GM21723 (cell line): ENCODE measurements around the gene LBH.

Experiments used
- ATAC-seq: cut with Tn5 transposase; IDR thresholded peaks from one replicate; pipeline ENCODE4 v1.9.1; 2021; ENCODE audit warnings: mild to moderate bottlenecking, moderate library complexity; ENCODE audit not compliant: unreplicated experiment

The LBH gene

DNA sequence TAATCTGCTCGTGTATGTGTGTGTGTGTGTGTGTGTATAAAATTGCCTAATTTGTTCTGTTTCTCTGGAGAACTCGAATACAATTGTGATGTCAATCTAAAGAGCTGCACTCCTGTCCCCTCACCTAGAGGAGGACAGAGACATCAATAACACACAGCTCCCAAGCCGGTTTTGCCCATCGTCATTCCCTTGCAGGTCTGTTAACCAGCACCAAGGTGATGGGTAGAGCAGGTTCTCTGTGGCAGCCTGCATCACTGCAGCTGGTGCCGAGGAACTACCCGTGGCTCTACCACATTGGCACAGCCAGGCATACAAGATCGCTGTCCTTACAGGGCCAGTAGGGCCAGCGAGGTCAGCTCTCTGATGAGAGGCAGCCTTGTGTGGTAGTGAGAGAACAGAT, 41.0 kb downstream of the LBH start:
- no peak for ATAC-seq

DNA sequence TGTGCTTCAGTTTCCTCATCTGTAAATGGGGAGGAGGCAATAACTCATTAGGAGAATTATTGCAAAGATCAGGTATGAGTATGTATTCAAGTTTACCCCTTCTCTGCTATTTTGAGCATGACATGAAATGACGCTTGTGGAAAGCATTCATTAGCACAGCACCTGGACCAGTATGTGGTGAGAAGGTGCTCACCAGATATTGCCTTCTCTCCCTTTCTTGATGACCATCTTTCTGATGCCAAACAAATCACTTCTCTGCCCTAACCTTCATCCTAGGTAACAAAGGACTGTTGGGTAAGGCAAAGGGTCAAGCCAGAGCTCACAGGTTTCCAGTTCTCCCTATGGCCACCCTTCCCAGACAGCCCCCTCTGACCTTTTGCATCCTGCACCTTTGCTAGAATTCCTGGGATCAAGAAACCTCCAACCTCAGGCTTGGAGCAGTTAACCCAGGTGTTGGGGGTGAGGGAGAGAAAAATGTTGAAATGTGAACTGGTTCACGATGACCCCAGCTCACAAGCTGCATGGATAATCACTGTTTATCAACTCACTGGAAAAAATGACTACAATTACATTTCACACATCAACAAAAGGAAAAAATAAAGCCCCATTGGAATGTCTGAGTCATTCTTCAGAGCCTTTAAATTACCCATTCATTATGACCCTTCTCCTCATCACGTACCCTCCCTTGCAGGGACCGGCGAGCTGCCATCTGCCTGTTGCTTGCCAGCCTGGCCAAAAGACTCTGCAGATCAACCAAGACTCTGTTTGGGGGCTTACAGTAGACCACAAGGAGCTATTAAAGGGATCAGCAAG, 41.6 kb downstream of the LBH start:
- ATAC-seq: no peak

DNA sequence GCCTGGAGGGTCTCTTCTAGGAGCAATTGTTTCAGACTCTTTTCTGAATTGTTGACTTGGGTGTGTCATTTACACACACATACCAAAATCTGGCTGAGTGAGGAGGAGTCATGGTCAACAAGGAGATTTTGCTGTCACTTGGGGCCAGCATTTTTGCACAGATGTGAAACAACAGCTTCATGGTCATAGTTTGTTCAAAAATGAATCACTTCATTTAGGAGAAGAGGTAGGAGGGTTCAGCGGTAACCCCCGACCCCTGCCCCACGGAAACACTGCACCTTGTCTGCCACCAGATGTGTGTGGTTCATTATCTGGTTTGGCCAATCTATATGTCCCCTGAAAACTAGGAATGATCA, 42.2 kb downstream of the LBH start:
- no peak for ATAC-seq

- no peak for ATAC-seq
Observed at GRCh38 chr2:30275256-30275655, 43.9 kb downstream of the LBH start.

- no peak for ATAC-seq
Observed at GRCh38 chr2:30276455-30276911, 45.1 kb downstream of the LBH start.

- no peak for ATAC-seq
Observed at GRCh38 chr2:30277582-30277981, 46.2 kb downstream of the LBH start.

GRCh38 chr2:30278419-30278818, 47.1 kb downstream of the LBH start:
- no peak for ATAC-seq

GRCh38 chr2:30280596-30281434, 49.5 kb downstream of the LBH start:
- no peak for ATAC-seq

- ATAC-seq: no peak
Observed at GRCh38 chr2:30282081-30282480, 50.7 kb downstream of the LBH start.

DNA sequence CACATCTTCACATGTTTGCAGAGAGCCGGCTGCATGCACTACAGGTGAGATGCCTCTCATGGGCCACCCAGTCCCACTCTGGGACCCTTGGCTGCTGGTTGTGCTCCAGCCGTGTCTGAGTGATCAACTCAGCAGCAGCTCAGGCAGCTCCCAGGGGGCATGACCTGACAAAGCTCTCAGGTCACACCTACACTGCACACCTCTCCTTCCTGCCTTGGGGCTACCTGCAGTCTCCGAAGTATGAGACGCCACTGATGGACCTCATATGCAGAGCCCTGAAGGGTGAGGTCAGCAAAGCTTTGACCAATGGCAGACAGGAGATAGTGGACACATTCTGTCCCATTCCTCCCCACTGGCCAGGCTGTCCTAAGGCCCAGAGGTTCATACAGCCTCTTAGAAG, 51.4 kb downstream of the LBH start:
- no peak for ATAC-seq

DNA sequence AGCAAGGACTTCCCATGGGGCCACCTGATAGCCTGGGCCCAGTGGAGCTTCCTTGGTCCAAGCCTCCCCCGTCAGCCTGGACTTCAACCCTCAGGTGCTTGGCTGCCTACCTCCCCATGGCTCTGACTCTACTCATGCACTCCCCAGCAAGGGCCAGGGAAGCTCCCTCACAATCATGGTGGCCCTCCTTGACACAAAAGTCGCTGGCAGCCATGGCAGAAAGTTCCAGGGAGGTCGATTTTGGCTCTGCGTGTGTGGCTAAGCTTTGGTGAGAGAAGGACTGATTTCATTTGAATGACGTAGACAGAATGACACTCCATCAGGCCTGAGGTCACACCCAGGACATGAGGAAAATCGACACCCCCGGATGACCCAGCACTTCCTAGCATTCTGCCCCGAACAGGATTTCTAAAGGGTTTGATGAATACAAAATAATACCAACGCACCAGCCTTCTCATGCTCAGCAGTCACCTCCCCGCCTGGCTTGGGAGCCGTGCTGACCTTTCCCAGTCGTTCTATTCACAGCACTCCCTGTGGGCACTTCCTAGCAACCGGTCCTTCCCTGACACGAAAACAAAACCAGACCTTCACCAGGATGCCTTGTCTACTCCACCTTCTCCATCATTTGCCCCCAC, 52.7 kb downstream of the LBH start:
- ATAC-seq: no peak

- no peak for ATAC-seq
Observed at GRCh38 chr2:30285758-30286157, 54.4 kb downstream of the LBH start.

DNA sequence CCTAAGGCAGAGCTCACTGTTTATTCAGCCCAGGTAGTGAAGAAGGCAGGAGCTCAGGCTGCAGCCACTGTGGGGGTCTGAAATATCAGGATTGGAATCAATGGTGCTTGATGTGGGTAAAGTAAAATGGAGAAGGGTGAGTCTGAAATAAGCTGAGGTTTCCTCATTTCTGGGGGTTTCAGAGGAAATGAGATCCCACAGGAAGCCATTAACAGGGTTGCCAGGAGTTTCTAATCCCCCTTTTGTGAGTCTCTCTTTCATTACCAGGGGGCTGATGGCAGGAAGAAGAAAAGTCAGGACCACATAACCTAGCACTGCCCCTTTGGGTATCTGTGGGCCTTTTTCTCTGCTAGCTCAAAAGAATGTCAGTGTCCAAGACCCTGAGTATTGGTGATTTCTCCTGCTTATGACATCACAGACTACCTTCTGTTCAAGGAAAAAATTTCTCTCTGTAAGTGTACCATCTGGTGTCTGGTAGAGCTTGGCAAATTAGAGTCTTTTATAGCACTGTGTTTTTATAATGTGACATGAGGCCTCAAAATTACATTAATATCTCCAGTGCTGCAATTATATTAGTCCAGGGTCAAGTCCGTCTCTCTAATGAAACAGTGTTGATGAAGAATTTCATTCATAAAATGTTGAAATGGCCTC, 56.0 kb downstream of the LBH start:
- ATAC-seq: peak; percentile 12

DNA sequence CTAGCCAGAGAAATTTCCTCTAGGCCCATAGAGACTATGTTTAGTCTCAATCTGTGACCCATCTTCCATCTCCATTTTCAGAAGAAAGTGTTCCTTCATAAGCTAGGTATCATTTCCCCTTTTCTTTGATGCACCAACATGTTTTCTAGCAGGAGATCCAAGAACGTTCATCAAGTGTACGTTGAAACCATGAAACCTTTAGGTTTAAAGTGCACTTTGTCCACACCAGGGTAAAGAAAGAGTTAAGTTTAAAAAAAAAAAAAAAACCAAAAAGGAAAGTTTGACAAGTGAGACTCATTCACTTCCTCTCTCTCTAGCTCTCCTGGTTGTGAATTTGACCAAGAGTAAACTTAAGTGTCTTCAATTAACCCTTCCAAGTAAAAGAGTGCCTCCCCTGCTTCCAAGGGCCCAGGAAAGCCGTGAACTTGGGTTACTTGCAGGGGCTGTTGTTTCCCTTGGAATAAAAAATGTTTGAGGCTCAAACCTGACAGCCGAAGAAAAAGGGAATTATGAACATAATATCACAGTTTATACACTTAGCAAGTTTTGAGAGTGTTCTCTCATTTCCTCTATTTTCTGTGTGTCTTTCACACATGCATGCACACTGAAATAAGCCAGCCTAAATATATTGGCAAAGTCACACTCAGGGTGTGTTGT, 56.7 kb downstream of the LBH start:
- ATAC-seq: peak; percentile 67

DNA sequence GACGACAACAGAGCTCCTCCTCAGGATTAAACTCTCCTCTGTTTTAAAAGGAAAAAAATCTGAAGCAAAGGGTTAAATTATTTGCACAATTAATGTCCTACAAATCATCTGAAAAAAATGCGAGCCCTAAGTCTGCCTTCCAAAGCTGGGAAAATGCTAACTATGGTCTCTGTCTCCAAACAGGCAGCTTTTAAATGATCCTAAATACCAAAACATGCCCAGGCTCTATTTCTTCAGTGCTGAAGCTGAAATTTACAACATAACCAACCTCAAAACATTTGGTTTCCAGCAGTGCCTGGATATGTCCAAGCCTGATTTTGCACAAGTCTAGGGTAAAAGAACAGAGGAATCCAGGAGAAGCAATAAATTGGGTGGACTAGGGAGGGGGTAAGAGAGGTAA, 57.2 kb downstream of the LBH start:
- ATAC-seq: no peak

DNA sequence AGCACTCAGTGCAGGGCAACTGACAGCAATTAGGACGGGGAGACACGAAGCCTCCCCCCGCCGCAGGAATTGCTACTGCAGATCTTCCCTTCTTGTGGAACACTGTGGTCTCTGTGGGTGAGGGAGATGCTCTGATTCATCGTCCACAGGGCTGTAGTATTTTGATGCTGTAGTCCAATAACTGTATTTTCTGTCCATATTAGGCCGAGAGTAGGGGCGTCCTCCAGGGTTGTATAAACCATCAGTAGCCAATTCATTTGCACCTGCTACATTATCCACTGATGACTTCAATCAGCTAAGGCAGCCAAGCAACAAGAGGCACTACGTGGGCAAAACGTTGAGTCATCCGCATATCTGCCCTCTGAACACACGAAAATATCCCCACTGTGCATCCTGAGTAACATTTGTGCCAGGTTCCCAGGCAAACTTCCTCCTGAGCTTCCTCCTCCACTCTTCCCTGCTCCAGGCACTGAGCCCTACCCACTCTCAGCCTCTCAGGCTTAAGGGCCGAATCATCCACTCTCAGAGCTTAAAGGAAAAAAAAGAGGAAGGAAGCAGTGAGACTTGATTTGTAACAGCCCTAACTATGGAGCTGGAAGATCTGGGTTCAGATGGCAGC, 62.1 kb downstream of the LBH start:
- ATAC-seq: no peak

GRCh38 chr2:30294133-30294532, 62.8 kb downstream of the LBH start:
- no peak for ATAC-seq

- no peak for ATAC-seq
Observed at GRCh38 chr2:30296496-30296895, 65.2 kb downstream of the LBH start.

DNA sequence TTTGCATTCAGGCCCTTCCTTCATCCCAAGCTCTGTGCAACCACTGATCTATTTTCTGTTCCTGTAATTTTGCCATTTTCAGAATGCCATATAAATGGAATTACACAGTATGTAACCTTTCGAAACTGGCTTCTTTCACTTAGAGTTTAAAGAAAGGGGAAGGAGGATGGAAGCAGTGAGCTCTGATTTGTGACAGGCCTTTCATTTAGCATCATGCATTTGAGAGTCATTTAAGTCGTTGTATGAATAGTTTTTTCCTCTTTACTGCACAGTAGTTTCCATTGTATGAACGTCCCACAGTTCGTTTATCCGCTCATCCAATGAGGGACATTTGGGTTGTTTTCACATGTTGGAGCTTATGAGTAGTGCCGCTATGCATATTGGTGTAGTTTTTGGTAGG, 67.0 kb downstream of the LBH start:
- no peak for ATAC-seq

DNA sequence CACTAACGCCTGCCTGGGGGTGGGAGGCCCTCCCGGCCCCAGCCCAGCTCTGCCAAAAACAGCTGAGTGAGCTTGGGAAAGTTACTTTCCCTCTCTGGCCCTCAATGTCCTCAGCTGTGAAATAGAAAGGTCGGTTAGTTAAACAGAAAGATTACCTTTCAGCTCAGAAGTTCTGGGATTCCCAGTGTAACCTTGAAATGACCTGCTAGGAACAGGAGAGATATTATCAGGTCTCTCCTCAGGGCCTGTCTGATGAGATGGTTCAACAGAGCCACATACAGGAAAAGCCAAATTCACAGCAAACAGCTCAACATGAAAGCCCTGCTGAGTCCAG, 68.8 kb downstream of the LBH start:
- ATAC-seq: no peak
